Activated T-cell treated with anti-CD3 and anti-CD28 coated beads, Interleukin-2, amount 50 U/mL, for 1 hour (primary cell): ENCODE results near the gene CHN2.

Source experiments
- DNase-seq: peaks from one replicate; pipeline ENCODE4 v3.0.0-alpha.2; 2020

Gene CHN2

GRCh38 chr7:29480451-29480850, 285.9 kb downstream of the CHN2 start:
- no peak for DNase-seq

GRCh38 chr7:29480934-29481651, 286.5 kb downstream of the CHN2 start:
- no peak for DNase-seq

GRCh38 chr7:29482056-29482455, 287.5 kb downstream of the CHN2 start:
- DNase-seq = no peak

GRCh38 chr7:29483219-29484104, 288.9 kb downstream of the CHN2 start:
- no peak for DNase-seq

- no peak for DNase-seq
Observed at GRCh38 chr7:29484280-29484679, 289.7 kb downstream of the CHN2 start.

- DNase-seq = no peak
Observed at GRCh38 chr7:29485339-29486190, 291.0 kb downstream of the CHN2 start.

GRCh38 chr7:29486191-29486700, 291.7 kb downstream of the CHN2 start:
- no peak for DNase-seq

GRCh38 chr7:29487424-29487823, 292.8 kb downstream of the CHN2 start:
- DNase-seq = no peak

GRCh38 chr7:29488203-29488970, 293.8 kb downstream of the CHN2 start:
- no peak for DNase-seq

GRCh38 chr7:29488977-29489376, 294.4 kb downstream of the CHN2 start:
- no peak for DNase-seq

GRCh38 chr7:29490094-29490607, 295.6 kb downstream of the CHN2 start:
- no peak for DNase-seq

- DNase-seq = no peak
Observed at GRCh38 chr7:29494350-29494749, 299.8 kb downstream of the CHN2 start.

GRCh38 chr7:29495653-29496052, 301.1 kb downstream of the CHN2 start:
- no peak for DNase-seq

GRCh38 chr7:29496355-29497020, 301.9 kb downstream of the CHN2 start:
- DNase-seq = no peak

- no peak for DNase-seq
Observed at GRCh38 chr7:29499932-29500331, 305.4 kb downstream of the CHN2 start.

GRCh38 chr7:29500719-29501118, 306.1 kb downstream of the CHN2 start:
- DNase-seq = no peak

- DNase-seq = no peak
Observed at GRCh38 chr7:29502133-29502532, 307.6 kb downstream of the CHN2 start.

- DNase-seq = no peak
Observed at GRCh38 chr7:29505931-29506330, 311.4 kb downstream of the CHN2 start.

- no peak for DNase-seq
Observed at GRCh38 chr7:29508608-29509007, 314.0 kb downstream of the CHN2 start.

GRCh38 chr7:29510028-29510427, 315.5 kb downstream of the CHN2 start:
- no peak for DNase-seq

- DNase-seq = no peak
Observed at GRCh38 chr7:29511337-29511736, 316.8 kb downstream of the CHN2 start.
